Type B pancreatic cell (in vitro differentiated cells): ENCODE measurements around the gene FAM193A. TPM values are rescaled to one million over a fixed set of nuclear protein-coding genes. Genes with fewer than 3 reads are reported as not detected.

Experiments used
- DNase-seq: peaks from one replicate; pipeline ENCODE4 v3.0.0; 2021; ENCODE audit warnings: mixed read lengths; ENCODE audit not compliant: unreplicated experiment; ENCODE audit errors: extremely low spot score
- H3K27ac Mint-ChIP-seq: 2 replicates; pipeline ENCODE4 v1.8.0; 2021; ENCODE audit warnings: mild to moderate bottlenecking, mixed read lengths
- H3K27me3 Mint-ChIP-seq: 2 replicates; pipeline ENCODE4 v1.8.0; 2021; ENCODE audit warnings: mixed read lengths
- H3K36me3 Mint-ChIP-seq: 2 replicates; pipeline ENCODE4 v1.8.0; 2021; ENCODE audit warnings: mixed read lengths
- H3K4me1 Mint-ChIP-seq: one replicate; pipeline ENCODE4 v1.8.0; 2021; ENCODE audit warnings: mixed read lengths; ENCODE audit not compliant: unreplicated experiment
- H3K4me3 Mint-ChIP-seq: 2 replicates; pipeline ENCODE4 v1.8.0; 2021; ENCODE audit warnings: mild to moderate bottlenecking, mixed read lengths
- H3K9me3 Mint-ChIP-seq: 2 replicates; pipeline ENCODE4 v1.8.0; 2021; ENCODE audit warnings: mixed read lengths
- CTCF ChIP-seq: fragments of 200-600 bp; sonication (generic); conservative IDR thresholded peaks from 2 replicates; pipeline ENCODE4 v1.5.0; 2021; ENCODE audit warnings: antibody characterized with exemption, mild to moderate bottlenecking
- total RNA-seq: library from RNA; stranded (reverse); gene quantifications from 2 replicates; pipeline ENCODE4 v1.2.1, GENCODE V29; 2021; ENCODE audit warnings: low replicate concordance

FAM193A gene
- total RNA-seq, 1 donor from 2014 or later = 37.1 TPM

- H3K4me1 Mint-ChIP-seq = peaks cover 10% of the 10 kb centered on the region
- TF ChIP-seq CTCF = no peak
- no peak for DNase-seq
- peaks cover 4% of the 10 kb centered on the region for H3K36me3 Mint-ChIP-seq
- no peaks in the 10 kb centered on the region for H3K9me3 Mint-ChIP-seq
- peak overlapping the region; percentile 62 for H3K27ac Mint-ChIP-seq
- H3K27me3 Mint-ChIP-seq = no peaks in the 10 kb centered on the region
- H3K4me3 Mint-ChIP-seq = peak overlapping the region; percentile 88
Measured at GRCh38 chr4:2754848-2755819, 218.7 kb downstream of the FAM193A start.

- no peaks in the 10 kb centered on the region for H3K9me3 Mint-ChIP-seq
- H3K4me3 Mint-ChIP-seq = peak within 1 kb of the TSS; percentile 88
- TF ChIP-seq CTCF = peak; percentile 64
- peaks cover 10% of the 10 kb centered on the region for H3K4me1 Mint-ChIP-seq
- H3K27ac Mint-ChIP-seq = peak within 1 kb of the TSS; percentile 63
- H3K36me3 Mint-ChIP-seq = peaks cover 4% of the 10 kb centered on the region
- no peaks in the 10 kb centered on the region for H3K27me3 Mint-ChIP-seq
- DNase-seq = peak; percentile 83
Measured at GRCh38 chr4:2755821-2756690, 219.6 kb downstream of the FAM193A start, which contains the start of gene TNIP2. Gene TNIP2, minus strand, starts transcription at chr4:2756336. Its CDS starts 47 bp downstream, at chr4:2756289.

- peak overlapping the region; percentile 63 for H3K27ac Mint-ChIP-seq
- peaks cover 10% of the 10 kb centered on the region for H3K4me1 Mint-ChIP-seq
- H3K27me3 Mint-ChIP-seq = no peaks in the 10 kb centered on the region
- peaks cover 4% of the 10 kb centered on the region for H3K36me3 Mint-ChIP-seq
- peak overlapping the region; percentile 82 for H3K4me3 Mint-ChIP-seq
- DNase-seq = no peak
- no peaks in the 10 kb centered on the region for H3K9me3 Mint-ChIP-seq
- no peak for TF ChIP-seq CTCF
Measured at GRCh38 chr4:2756691-2757350, 220.4 kb downstream of the FAM193A start.

GRCh38 chr4:2757426-2757825 is 221.0 kb downstream of the FAM193A start:
- no peak for DNase-seq
- TF ChIP-seq CTCF = no peak
- Mint-ChIP-seq H3K27ac (peak overlapping the region; percentile 63), H3K9me3 (no peaks in the 10 kb centered on the region), H3K4me3 (peak overlapping the region; percentile 82), H3K27me3 (no peaks in the 10 kb centered on the region), H3K4me1 (peaks cover 10% of the 10 kb centered on the region), H3K36me3 (peaks cover 2% of the 10 kb centered on the region)
